ENCODE data around the gene TTL. TPM values are rescaled to one million over a fixed set of nuclear protein-coding genes. Genes with fewer than 3 reads are reported as not detected.
A peak's percentile ranks its signal among the peaks of the same experiment; 100 is the strongest.
"Not testable (repeated sequence)": the region's sequence is repeated elsewhere in the genome, so short reads cannot be mapped to it uniquely, and the experiment has no call there.

The TTL gene
- total RNA-seq: 31.8 TPM

- peak; percentile 75 for DNase-seq (ENCODE audit: low spot score)
Measured at GRCh38 chr2:112481528-112482233, at the start of gene TTL. Gene TTL, plus strand, starts transcription at chr2:112482156. Its CDS starts 189 bp downstream, at chr2:112482345.

GRCh38 chr2:112432390-112432734 is 49.6 kb upstream of the TTL start:
- DNase-seq (ENCODE audit: low spot score): not testable (repeated sequence)

- DNase-seq (ENCODE audit: low spot score): not testable (repeated sequence)
Measured at GRCh38 chr2:112432735-112433479, 49.0 kb upstream of the TTL start.

- DNase-seq (ENCODE audit: low spot score): peak; percentile 94
Measured at GRCh38 chr2:112433480-112433879, 48.5 kb upstream of the TTL start, which contains the start of gene RGPD8. Gene RGPD8, minus strand, starts transcription at chr2:112433645. Its CDS starts 192 bp downstream, at chr2:112433453.

- no peak for DNase-seq (ENCODE audit: low spot score)
Measured at GRCh38 chr2:112433932-112434730, 47.8 kb upstream of the TTL start.

GRCh38 chr2:112434890-112435715 is 46.9 kb upstream of the TTL start:
- not testable (repeated sequence) for DNase-seq (ENCODE audit: low spot score)

GRCh38 chr2:112435716-112436431 is 46.1 kb upstream of the TTL start:
- DNase-seq (ENCODE audit: low spot score): not testable (repeated sequence)

GRCh38 chr2:112436993-112437392 is 45.0 kb upstream of the TTL start:
- DNase-seq (ENCODE audit: low spot score): not testable (repeated sequence)

GRCh38 chr2:112437405-112437831 is 44.5 kb upstream of the TTL start:
- DNase-seq (ENCODE audit: low spot score): not testable (repeated sequence)

GRCh38 chr2:112438603-112439261 is 43.2 kb upstream of the TTL start:
- not testable (repeated sequence) for DNase-seq (ENCODE audit: low spot score)

- not testable (repeated sequence) for DNase-seq (ENCODE audit: low spot score)
Measured at GRCh38 chr2:112444256-112444655, 37.7 kb upstream of the TTL start.

GRCh38 chr2:112449854-112450253 is 32.1 kb upstream of the TTL start:
- no peak for DNase-seq (ENCODE audit: low spot score)

GRCh38 chr2:112451317-112451716 is 30.6 kb upstream of the TTL start:
- no peak for DNase-seq (ENCODE audit: low spot score)

GRCh38 chr2:112454586-112454985 is 27.4 kb upstream of the TTL start:
- DNase-seq (ENCODE audit: low spot score): no peak

- DNase-seq (ENCODE audit: low spot score): no peak
Measured at GRCh38 chr2:112459372-112459771, 22.6 kb upstream of the TTL start.

- DNase-seq (ENCODE audit: low spot score): no peak
Measured at GRCh38 chr2:112462178-112462577, 19.8 kb upstream of the TTL start.

GRCh38 chr2:112463256-112463655 is 18.7 kb upstream of the TTL start:
- no peak for DNase-seq (ENCODE audit: low spot score)

GRCh38 chr2:112465382-112465781 is 16.6 kb upstream of the TTL start:
- no peak for DNase-seq (ENCODE audit: low spot score)

GRCh38 chr2:112472547-112473263 is 9.3 kb upstream of the TTL start:
- DNase-seq (ENCODE audit: low spot score): no peak
